ENCODE measurements around the gene TSPEAR.

- no peak for TF ChIP-seq CTCF (IDR thresholded peaks at IDR 0.05)
- TF ChIP-seq POLR2A (IDR thresholded peaks at IDR 0.05), result no peak
- no peak for TF ChIP-seq EP300 (IDR thresholded peaks at IDR 0.05; ENCODE audit: low read depth)
These were observed 240.0 kb downstream of the TSPEAR start for GRCh38 chr21:44471341-44471740.
